HG03139 (cell line): ENCODE measurements around the gene FBXO28.

Experiments used
- ATAC-seq: cut with Tn5 transposase; IDR thresholded peaks from one replicate; pipeline ENCODE4 v1.9.1; 2021; ENCODE audit not compliant: unreplicated experiment

The FBXO28 gene

DNA sequence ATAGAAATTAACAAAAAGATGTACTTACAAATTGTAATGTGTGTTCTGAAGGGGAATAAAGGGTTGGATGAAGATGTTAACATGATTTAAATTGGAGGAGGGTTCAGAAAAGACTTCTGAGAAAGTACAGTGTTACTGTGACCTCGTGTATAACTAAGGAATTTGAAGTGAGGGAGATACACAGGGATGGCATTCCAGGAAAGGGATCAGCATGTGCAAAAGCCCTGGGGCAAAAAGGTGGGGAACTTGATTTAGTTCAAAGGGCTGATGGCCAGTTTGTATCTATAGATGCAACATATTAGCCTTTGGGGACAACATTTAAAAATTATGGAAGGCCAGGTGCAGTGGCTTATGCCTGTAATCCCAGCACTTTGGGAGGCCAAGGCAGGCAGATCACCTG is 35.8 kb downstream of the FBXO28 start:
- ATAC-seq: no peak

DNA sequence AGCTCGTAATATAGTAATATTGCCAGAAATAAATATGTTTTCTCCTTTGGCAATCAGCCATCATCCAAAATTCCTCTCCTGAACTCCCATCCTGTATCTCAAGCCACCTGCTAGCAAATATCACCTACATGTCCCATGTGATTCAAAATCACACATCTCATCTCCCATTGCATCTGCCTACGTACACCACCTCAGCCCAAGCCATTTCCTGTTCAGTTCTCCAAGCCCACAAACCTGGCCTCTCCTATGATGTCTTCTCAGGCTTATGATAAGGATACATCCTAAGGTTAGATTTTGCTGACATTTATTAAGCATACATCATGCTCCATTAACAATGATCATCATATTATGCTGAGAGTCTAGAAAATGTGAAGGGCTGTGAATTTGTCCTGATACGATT is 37.2 kb downstream of the FBXO28 start:
- no peak for ATAC-seq

DNA sequence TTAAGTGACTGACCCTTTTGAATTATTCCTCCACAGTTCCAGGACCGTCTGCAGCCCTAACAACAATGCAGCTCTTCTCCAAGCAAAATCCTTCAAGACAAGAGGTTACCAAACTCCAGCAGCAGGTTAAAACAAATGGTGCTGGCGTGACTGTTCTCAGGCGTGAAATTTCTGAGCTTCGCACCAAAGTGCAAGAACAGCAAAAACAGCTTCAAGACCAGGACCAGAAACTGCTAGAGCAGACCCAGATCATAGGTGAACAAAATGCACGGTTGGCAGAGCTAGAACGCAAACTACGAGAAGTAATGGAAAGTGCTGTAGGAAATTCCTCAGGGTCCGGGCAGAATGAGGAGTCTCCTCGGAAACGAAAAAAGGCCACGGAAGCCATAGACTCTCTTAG is 43.4 kb downstream of the FBXO28 start:
- no peak for ATAC-seq

DNA sequence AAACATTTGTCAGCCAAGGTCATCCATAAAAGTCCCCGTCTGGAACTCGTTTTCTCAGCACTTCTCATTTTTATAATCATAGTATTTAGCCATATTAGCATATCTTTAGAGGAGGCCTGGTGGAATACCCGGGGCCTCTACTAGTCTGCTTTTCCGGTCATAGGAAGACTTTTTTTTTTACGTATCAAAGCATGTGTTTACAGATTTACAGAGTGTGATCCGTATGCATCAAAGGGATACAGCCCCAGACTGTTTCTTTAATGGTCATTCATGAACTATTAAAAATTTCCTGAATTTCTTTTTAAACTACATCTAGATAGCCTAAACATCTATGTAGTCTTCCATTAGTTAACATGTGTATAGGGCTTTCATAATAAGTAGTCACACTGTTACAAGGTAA is 45.6 kb downstream of the FBXO28 start:
- ATAC-seq: no peak

DNA sequence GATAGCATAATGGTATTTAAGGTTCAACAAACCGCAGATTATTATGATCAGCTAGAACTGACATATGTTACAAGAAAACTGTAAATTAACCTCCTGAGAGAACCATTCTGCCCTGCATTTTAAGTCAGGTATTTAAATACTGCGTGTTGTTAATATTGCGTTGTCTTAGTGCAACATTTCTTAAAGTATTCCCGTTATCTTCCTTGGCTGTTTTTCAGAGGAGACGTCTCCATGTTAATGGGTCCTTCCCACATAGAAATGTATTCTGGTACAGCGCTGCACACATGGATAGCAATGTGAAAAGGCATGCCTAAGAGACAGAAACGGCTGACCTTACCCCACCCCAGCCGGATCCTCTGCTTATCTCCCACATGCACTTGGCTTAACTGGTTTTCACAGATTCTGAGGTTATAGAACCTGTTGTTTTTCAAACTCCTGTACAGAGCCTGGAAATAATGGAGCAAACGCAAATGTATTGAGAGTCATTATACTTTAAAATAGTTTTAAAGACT is 46.3 kb downstream of the FBXO28 start:
- ATAC-seq: no peak

DNA sequence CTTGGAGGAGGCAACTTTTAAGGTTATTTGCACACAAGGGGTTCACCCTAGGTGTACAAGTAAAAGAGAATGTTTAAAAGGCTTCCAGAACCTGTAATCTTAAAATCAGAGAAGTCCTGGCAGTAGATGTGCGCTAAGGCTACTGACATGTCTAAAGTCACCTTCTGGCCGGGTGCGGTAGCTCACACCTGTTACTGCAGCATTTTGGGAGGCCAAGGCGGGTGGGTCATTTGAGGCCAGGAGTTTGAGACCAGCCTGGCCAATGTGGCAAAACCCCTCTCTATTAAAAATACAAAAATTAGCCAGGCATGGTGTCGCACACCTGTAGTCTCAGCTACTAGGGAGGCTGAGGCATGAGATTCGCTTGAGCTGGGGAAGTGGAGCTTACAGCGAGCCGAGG is 48.9 kb downstream of the FBXO28 start:
- no peak for ATAC-seq

DNA sequence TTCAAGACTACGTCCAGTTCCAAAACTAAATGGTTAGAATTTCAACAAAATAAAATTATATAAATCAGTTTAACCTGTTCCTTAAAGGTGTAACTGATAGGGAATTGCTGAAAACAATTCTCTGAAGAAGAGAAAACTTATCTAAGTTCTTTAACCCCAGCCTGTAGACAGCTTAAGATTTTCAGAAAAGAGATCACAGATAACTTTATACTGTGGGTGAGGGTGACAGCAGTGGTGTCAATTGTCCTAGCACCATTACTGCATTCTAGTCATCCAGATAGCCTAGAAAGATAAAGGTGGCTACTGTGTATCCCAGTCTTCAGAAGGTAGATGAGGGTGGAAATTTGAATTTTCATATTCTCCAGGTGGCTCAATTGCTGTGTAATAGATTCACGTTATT is 49.4 kb downstream of the FBXO28 start:
- no peak for ATAC-seq

DNA sequence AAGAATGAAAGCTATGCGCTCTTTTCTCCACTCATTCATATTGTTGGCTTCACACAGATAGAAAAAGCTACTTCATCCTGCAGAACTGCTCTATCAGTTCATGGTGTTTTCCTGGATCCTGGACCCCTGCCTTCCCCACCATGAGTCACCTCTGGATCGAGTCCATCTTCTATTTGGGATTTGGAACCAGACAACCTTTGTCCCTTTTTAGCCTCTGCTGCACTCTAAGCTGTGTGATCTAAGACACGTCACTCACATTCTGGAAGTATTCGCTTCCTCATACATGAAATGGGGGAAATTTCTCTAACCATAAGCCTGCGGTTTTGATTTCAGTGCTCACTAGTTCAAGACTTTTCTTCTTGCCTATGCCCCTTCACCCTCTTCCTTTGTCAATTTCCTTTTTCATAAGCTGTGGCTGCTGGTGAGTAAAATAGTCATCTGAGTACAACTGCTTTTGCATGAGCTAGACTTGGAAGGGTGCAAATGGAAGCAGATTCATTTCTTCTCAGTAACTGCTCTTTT is 55.0 kb downstream of the FBXO28 start:
- peak; percentile 86 for ATAC-seq

DNA sequence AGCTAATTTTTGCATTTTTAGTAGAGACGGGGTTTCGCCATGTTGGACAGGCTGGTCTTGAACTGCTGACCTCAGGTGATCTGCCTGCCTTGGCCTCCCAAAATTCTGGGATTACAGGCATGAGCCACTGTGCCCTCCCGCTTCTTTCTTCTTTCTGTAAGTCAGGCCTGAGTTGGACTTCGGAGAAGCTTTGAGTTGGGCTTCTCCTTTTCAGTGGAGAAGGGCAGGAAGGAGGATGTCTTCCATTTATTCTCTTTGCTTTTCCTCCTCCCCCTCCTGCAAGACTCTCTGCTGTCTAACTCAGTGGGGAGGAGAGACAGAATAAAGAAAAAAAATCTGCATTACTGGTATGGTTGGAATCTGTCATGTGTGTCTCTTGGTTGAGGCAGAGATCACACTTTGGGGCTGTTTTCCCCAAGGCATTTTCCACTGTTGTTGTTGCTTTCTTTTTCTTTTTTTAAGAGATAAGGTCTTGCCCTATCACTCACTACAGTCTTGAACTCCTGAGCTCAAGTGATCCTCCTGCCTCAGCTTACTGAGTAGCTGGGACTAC is 55.9 kb downstream of the FBXO28 start:
- ATAC-seq: no peak

DNA sequence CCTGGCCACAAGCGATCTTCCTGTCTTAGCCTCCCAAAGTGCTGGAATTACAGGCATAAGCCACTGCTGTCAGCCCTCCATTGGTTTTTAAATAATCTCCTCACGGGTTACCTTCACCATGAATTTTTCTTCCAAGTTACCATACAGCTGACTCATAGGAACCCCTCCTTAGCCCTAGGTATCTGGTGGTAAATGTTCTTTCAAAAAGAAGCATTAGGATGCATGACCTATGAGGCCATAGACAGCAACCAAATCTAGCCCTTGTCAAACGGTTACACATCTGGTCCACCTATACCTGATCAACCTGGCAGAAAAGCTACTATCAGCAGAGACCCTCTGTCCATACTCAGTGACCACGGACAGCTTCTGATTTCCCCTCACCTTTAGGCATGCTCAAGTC is 56.4 kb downstream of the FBXO28 start:
- no peak for ATAC-seq

DNA sequence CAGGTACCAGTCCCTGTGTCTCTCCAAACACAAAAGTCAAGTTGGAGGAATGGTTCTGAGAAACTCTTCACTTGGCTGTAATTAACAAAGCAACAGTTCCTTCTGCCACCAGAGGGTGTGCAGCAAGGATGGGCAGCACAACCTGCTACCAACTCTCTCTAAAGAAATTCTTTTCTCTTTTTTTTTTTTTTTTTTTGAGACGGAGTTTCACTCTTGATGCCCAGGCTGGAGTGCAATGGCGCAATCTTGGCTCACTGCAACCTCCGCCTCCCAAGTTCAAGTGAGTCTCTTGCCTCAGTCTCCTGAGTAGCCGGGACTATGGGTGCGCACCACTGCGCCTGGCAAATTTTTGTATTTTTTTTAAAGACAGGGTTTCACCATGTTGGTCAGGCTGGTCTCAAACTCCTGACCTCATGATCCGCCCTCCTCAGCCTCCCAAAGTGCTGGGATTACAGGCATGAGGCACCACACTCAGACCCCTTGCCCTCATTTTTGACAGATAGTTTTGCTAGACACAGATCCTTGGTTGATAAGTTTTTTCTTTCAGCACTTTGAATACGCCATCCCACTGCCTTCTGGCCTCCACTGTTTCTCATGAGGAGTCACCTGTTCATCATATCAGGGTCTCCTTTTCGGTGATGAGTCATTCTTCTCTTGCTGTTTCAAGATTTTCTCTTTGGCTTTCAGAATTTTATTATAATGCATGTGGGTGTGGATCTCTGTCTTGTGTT is 57.0 kb downstream of the FBXO28 start:
- no peak for ATAC-seq

DNA sequence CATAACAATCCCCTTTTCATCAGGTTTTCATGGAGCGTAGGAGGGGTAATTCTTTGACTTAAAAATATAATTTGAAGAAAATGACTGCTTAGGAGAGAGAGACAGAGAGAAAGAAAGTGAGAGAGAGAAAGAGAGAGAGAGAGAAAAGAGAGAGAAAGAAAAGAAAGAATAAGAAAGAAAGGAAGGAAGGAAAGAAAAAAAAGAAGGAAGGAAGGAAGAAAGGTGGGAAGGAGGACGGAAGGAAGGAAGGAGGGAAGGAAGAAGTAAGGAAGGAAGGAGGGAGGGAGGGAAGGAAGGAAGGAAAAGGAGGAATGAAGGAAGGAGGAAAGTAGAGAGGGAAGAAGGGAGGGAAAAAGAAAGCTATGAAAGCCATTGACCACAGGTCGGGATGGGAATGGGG is 58.3 kb downstream of the FBXO28 start:
- no peak for ATAC-seq

DNA sequence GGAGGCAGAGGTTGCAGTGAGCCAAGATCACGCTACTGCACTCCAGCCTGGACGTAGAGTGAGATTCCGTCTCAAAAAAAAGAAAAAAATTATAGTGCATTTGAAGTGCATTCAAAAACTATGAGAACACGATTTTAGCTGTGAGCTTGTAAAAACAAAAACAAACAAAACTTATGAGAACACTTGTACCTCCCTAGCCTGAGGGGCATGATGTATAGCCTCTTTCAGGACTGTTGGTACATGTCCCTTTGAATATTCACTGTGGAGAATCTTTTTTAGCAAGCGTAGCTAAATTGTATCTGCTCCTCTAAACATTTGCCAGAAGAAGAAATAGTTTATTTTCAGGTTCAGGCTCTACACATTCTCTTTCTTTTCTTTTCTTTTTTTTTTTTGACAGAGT is 59.6 kb downstream of the FBXO28 start:
- ATAC-seq: no peak

DNA sequence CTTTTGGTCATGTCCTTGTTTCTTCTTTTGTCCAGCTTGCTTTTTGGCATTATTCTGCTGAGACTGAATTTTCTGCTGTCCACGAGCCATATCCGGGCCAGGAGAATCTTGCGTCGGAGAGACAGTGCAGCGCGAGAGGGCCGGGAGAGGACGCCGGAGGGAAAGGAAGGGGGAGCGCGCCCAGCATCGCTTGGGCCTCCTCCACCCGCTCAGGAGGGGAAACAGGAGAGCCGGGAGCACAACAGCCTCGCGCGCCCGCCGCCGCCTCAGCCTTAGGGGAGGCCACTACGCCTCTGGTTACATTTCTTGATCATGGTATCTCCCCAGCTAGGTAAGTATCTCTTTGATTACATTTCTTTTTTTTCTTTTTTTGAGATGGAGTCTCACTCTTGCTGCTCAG is 61.7 kb downstream of the FBXO28 start:
- ATAC-seq: no peak

DNA sequence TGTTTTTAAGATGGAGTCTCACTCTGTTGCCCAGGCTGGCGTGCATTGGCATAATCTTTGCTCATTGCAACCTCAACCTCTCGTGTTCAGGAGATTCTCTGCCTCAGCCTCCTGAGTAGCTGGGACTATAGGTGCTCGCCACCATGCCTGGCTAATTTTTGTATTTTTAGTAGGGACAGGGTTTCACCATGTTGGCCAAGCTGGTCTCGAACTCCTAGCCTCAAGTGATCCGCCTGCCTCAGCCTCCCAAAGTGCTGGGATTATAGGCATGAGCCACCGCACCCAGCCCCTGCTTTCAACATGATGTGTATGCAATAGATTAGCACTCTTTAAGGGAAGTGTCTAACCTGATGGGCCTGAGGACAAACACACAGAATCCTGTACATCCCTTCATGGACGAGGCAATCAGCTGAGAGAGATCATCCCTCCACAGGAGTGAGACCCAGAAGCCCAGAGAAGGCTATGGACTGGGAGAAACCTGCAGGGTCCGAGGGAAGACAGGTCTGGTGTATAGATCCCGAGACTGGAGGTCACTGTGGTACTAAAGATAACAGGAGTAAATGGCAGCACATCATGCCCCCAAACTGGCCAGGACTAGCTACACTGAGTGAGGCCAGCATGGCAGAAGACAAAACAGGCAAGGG is 63.6 kb downstream of the FBXO28 start:
- ATAC-seq: no peak

DNA sequence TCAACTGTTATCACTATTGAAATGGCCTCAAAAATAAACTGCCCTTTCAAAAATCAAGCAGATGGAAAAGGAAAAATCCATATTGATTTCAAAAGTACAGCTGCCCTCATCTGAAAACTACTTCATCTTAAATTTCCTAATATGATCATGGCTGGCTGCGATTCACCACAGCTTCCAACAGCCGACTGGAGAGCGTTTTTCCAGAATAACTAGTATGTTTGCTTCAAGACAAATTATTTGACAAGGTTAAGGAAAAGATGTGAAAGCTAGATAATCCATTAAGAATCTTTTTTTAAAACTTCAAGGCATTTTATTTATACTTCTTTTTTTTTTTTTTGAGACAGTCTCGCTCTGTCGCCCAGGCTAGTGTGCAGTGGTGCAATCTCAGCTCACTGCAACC is 65.0 kb downstream of the FBXO28 start:
- no peak for ATAC-seq

DNA sequence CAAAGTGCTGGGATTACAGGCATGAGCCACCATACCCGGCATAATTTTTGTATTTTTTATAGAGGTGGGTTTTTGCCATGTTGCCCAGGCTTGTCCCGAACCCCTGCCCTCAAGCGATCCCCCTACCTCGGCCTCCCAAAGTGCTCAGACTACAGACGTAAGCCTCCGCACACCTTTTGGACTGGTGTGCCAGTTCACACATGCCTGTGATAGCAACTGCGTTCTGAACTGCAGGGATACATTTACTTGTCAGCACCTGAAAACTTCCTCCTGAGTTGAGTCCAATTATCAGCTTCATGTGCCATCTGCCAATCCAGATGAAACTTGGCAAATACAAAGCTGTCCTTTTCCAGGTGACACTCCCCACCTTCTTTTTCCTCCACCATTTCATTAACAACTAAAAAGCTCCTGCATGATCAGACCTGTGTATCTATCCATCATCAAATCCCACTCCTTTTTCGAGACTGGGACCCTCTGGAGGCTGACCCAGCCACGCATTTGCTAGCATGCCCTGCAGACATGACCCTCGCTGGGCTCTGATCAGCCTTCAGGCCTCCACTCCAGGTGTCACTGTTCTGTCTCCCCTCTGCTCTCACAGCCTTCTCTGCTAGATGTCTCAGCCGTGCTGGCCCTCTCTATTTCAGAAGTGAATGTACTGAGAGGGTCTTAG is 67.0 kb downstream of the FBXO28 start:
- ATAC-seq: no peak

DNA sequence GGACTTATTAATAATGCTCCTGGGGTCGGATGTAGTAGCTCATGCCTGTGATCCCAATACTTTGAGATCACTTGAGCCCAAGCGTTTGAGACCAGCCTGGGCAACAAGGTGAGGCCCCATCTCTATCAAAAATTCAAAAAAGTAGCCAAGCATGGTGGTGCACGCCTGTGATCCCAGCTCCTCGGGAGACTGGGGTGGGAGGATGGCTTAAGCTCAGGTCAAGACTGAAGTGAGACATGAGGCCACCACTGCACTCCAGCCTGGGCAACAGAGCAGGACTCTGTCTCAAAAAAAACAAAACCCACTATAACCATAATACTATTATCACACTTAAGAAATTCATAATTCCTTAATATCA is 67.5 kb downstream of the FBXO28 start:
- no peak for ATAC-seq

DNA sequence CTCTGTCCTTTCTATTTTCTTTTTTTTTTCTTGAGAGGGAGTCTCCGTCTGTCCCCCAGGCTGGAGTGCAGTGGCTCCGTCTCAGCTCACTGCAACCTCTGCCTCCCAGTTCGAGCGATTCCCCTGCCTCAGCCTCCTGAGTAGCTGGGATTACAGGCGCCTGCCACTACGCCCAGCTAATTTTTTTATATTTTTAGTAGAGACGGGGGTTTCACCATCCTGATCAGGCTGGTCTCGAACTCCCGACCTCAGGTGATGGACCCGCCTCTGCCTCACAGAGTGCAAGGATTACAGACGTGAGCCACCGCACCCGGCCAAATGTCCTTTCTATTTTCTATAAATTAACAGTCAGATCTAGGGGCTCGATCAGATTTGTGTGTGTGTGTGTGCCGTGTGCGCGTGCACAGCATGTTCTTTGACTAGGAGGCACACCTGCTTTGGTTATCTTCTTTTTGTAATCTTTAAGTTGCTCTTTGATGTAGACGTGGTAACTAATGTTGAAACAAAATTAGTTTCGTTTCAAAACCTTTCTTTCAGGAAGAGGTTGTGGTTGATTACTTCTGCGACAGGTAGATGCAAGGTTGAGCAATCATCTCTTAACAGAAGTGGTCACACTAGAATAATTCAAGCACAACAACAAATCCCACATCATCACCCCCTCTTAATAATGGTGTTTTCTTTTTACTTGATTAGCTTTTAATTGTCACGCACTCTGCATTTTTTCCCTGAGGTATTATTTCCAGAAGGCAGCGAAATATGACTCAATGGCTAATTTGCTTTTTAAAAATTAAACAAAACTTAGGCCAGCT is 68.3 kb downstream of the FBXO28 start:
- peak; percentile 33 for ATAC-seq

DNA sequence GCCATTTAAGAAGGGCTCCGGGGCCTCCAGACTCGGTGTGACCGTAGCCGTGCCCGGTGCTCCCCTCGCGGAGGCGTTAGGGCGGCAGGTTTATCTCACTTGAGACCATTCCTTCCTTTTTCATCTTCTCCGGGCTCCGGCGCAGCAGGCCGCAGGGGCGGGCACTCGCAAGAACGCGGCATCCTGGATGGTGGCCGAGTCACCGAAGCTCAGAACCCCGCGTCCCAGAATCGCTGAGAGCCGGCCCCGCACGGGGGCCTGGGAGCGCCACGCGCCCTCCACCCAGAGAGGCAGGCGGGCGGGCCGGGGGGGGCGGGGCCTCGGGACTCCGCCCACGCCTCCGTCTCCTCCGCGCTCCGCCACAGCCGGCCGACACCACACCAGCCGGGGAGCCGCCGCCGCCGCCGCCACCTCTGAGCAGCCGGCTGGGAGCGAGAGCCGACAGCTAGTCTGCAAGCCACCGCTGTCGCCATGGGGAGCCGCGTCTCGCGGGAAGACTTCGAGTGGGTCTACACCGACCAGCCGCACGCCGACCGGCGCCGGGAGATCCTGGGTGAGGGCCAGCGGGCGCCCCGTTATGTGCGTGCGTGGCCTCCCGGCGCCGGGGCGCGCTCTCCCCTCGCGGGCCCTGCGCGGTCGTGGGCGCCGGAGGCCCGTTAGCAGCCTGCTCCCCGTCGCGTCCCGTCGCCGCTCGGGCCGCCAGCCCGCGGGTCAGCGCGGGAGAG is 69.1 kb downstream of the FBXO28 start, which contains the start of gene DEGS1:
Gene DEGS1 (plus strand): TSS at position 375 of the 725 bp plus-strand sequence. CDS start 97 bp downstream, at position 472.
- ATAC-seq: peak; percentile 63
